H9 (cell line): ENCODE measurements around the gene ZNF577. TPM values are rescaled to one million over a fixed set of nuclear protein-coding genes. Genes with fewer than 3 reads are reported as not detected.
"Not testable (repeated sequence)": the region's sequence is repeated elsewhere in the genome, so short reads cannot be mapped to it uniquely, and the experiment has no call there.

ENCODE experiments used
- DNase-seq: peaks from one replicate; pipeline ENCODE4 v3.0.0-alpha.2; 2017
- H2AFZ ChIP-seq: one replicate; pipeline ENCODE4 v1.6.1; 2013; ENCODE audit warnings: mild to moderate bottlenecking, low read length, control low read depth, moderate library complexity
- H2AK5ac ChIP-seq: 2 replicates; pipeline ENCODE4 v1.6.1; 2013; ENCODE audit warnings: low read length, control low read depth, mixed read lengths; ENCODE audit not compliant: insufficient read length
- H2BK120ac ChIP-seq: one replicate; pipeline ENCODE4 v1.6.1; 2013; ENCODE audit warnings: low read depth, mild to moderate bottlenecking, low read length, control low read depth, inconsistent platforms; ENCODE audit not compliant: poor library complexity, severe bottlenecking
- H2BK12ac ChIP-seq: 2 replicates; pipeline ENCODE4 v1.6.1; 2013; ENCODE audit warnings: low read length, control low read depth, mixed read lengths, low read depth; ENCODE audit not compliant: insufficient read length
- H2BK15ac ChIP-seq: 2 replicates; pipeline ENCODE4 v1.6.1; 2013; ENCODE audit warnings: low read depth, low read length, control low read depth
- H2BK20ac ChIP-seq: one replicate; pipeline ENCODE4 v1.6.1; 2013; ENCODE audit warnings: low read depth, mild to moderate bottlenecking, low read length, control low read depth, inconsistent platforms; ENCODE audit not compliant: poor library complexity, severe bottlenecking
- H2BK5ac ChIP-seq: 2 replicates; pipeline ENCODE4 v1.6.1; 2013; ENCODE audit warnings: low read length, control low read depth, mixed read lengths; ENCODE audit not compliant: insufficient read length
- H3K14ac ChIP-seq: 2 replicates; pipeline ENCODE4 v1.6.1; 2013; ENCODE audit warnings: low read length, control low read depth; ENCODE audit not compliant: insufficient read depth
- H3K18ac ChIP-seq: 2 replicates; pipeline ENCODE4 v1.6.1; 2013; ENCODE audit warnings: low read depth, mild to moderate bottlenecking, mixed read lengths, low read length, control low read depth; ENCODE audit not compliant: insufficient read length
- H3K23ac ChIP-seq: 2 replicates; pipeline ENCODE4 v1.6.1; 2013; ENCODE audit warnings: low read length, control low read depth, mixed read lengths, low read depth; ENCODE audit not compliant: insufficient read length
- H3K23me2 ChIP-seq: 2 replicates; pipeline ENCODE4 v1.6.1; 2013; ENCODE audit warnings: low read depth, mild to moderate bottlenecking, mixed read lengths, low read length, control low read depth; ENCODE audit not compliant: insufficient read length, poor library complexity, severe bottlenecking
- H3K27ac ChIP-seq: 2 replicates; pipeline ENCODE4 v1.5.1; 2013; ENCODE audit warnings: low read length, control low read depth, mixed read lengths, low read depth; ENCODE audit not compliant: insufficient read length
- H3K27me3 ChIP-seq: 2 replicates; pipeline ENCODE4 v1.6.1; 2013; ENCODE audit warnings: low read length, control low read depth, inconsistent platforms; ENCODE audit not compliant: insufficient read depth
- H3K4ac ChIP-seq: 2 replicates; pipeline ENCODE4 v1.6.1; 2013; ENCODE audit warnings: low read depth, mild to moderate bottlenecking, control low read depth, inconsistent platforms, low read length, moderate library complexity
- H3K4me1 ChIP-seq: 2 replicates; pipeline ENCODE4 v1.6.1; 2013; ENCODE audit warnings: low read length, control low read depth, inconsistent platforms; ENCODE audit not compliant: insufficient read depth
- H3K4me2 ChIP-seq: 2 replicates; pipeline ENCODE4 v1.6.1; 2013; ENCODE audit warnings: low read length, control low read depth, mixed read lengths; ENCODE audit not compliant: insufficient read length, insufficient read depth
- H3K56ac ChIP-seq: 2 replicates; pipeline ENCODE4 v1.6.1; 2013; ENCODE audit warnings: low read depth, mild to moderate bottlenecking, mixed read lengths, low read length, control low read depth; ENCODE audit not compliant: insufficient read length
- H3K79me1 ChIP-seq: 2 replicates; pipeline ENCODE4 v1.6.1; 2013; ENCODE audit warnings: low read depth, mild to moderate bottlenecking, moderate library complexity, low read length, control low read depth, inconsistent platforms; ENCODE audit not compliant: insufficient read depth, poor library complexity, severe bottlenecking
- H3K79me2 ChIP-seq: 2 replicates; pipeline ENCODE4 v1.6.1; 2013; ENCODE audit warnings: low read length, control low read depth, inconsistent platforms; ENCODE audit not compliant: insufficient read depth
- H3K9ac ChIP-seq: 2 replicates; pipeline ENCODE4 v1.6.1; 2013; ENCODE audit warnings: low read length, control low read depth, mixed read lengths; ENCODE audit not compliant: insufficient read length; ENCODE audit errors: extremely low read depth
- H3K9me3 ChIP-seq: one replicate; pipeline ENCODE4 v1.6.1; 2013; ENCODE audit warnings: low read depth, low read length, inconsistent platforms; ENCODE audit not compliant: control insufficient read depth
- H3T11ph ChIP-seq: one replicate; pipeline ENCODE4 v1.6.1; 2013; ENCODE audit warnings: mild to moderate bottlenecking, low read length, control low read depth, inconsistent platforms
- H4K20me1 ChIP-seq: one replicate; pipeline ENCODE4 v1.6.1; 2013; ENCODE audit not compliant: control insufficient read depth, insufficient read length, insufficient read depth
- H4K5ac ChIP-seq: 2 replicates; pipeline ENCODE4 v1.6.1; 2013; ENCODE audit warnings: low read depth, mild to moderate bottlenecking, mixed read lengths, low read length, control low read depth; ENCODE audit not compliant: insufficient read length
- H4K8ac ChIP-seq: replicated peaks from 2 replicates; pipeline ENCODE4 v1.6.1; 2013; ENCODE audit warnings: low read length, control low read depth, mixed read lengths, low read depth; ENCODE audit not compliant: insufficient read length
- H4K91ac ChIP-seq: 2 replicates; pipeline ENCODE4 v1.6.1; 2013; ENCODE audit warnings: low read depth, mild to moderate bottlenecking, moderate library complexity, mixed read lengths, low read length, control low read depth; ENCODE audit not compliant: insufficient read length
- H3K27ac Mint-ChIP-seq, 3 experiments: 2 replicates in 2 of 3; 3 replicates in 1 of 3; pipeline ENCODE4 v1.8.0; 2020 to 2021; ENCODE audit warnings: mixed read lengths in 3 of 3, mild to moderate bottlenecking in 1 of 3, moderate library complexity in 1 of 3
- H3K27me3 Mint-ChIP-seq: 2 replicates; pipeline ENCODE4 v1.8.0; 2021; ENCODE audit warnings: low read depth, mild to moderate bottlenecking, moderate library complexity, mixed read lengths
- H3K36me3 Mint-ChIP-seq, 3 experiments: 2 replicates in 2 of 3; 3 replicates in 1 of 3; pipeline ENCODE4 v1.8.0; 2020 to 2021; ENCODE audit warnings: low read depth in 3 of 3, mixed read lengths in 3 of 3; ENCODE audit not compliant: insufficient read depth in 1 of 3
- H3K4me1 Mint-ChIP-seq, 2 experiments: 2 replicates each; pipeline ENCODE4 v1.8.0; 2020; ENCODE audit warnings: mixed read lengths in 2 of 2
- H3K4me3 Mint-ChIP-seq, 2 experiments: 2 replicates in 1 of 2; 3 replicates in 1 of 2; pipeline ENCODE4 v1.8.0; 2020 to 2021; ENCODE audit warnings: mild to moderate bottlenecking in 2 of 2, mixed read lengths in 2 of 2, moderate library complexity in 1 of 2
- H3K9me3 Mint-ChIP-seq, 2 experiments: 2 replicates in 1 of 2; 3 replicates in 1 of 2; pipeline ENCODE4 v1.8.0; 2020; ENCODE audit warnings: mild to moderate bottlenecking in 2 of 2, mixed read lengths in 2 of 2, moderate library complexity in 1 of 2
- WGBS: extraction: QIAGEN DNeasy Blood & Tissue Kit; methylation state at CpG from one replicate; pipeline ENCODE4 v1.1.7; 2013; ENCODE audit warnings: missing lambda C conversion rate, low lambda C conversion rate, mixed read lengths; ENCODE audit not compliant: insufficient read length; ENCODE audit errors: extremely low coverage; 5-methylcytosine and 5-hydroxymethylcytosine counted together
- total RNA-seq: library from RNA; stranded (reverse); gene quantifications from 2 replicates; pipeline ENCODE4 v1.2.1, GENCODE V29; 2021
- TF ChIP-seq, protein P1 (sequence below): fragments of 200-600 bp; sonication (generic); conservative IDR thresholded peaks from 3 replicates; pipeline ENCODE4 v1.8.0; 2021; ENCODE audit warnings: antibody characterized with exemption, mild to moderate bottlenecking

Gene ZNF577
- total RNA-seq, 1 experiment from 2014 or later, result 42.1 TPM

DNA sequence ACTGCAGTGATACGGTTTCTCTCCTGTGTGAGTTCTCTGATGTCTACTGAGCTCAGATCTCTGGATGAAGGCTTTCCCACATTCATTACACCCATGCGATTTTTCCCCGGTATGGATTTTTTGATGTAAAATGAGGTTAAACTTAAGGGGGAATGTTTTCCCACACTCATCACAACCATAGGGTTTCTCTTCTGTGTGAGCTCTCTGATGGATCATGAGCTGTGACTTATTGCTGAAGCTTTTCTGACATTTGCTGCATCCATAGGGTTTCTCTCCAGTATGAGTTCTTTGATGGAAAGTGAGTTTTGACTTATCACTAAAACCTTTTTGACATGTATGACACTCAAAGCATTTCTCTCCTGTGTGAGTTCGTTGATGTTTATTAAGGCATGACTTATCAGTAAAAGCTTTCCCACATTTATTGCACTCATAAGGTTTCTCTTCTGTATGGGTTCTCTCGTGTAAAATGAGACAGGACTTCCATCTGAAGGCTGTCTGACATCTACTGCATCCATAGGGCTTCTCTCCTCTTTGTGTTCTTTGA, 27.6 kb upstream of the ZNF577 start:
- no peak overlapping the region for H4K8ac ChIP-seq
- no CpG with 5 or more reads among the region's 5 CpGs for WGBS
- H2BK5ac ChIP-seq, result no peak overlapping the region
- H3K4me2 ChIP-seq, result no peak overlapping the region
- Mint-ChIP-seq H3K9me3 (peaks cover 87 to 92% of the 10 kb centered on the region in 2 experiments), H3K27ac (no peak overlapping the region), H3K4me1 (peaks cover 2% of the 10 kb centered on the region in 2 experiments; a peak in 2 of 4 replicates), H3K36me3 (peaks cover 15 to 78% (median 56%) of the 10 kb centered on the region in 3 experiments), H3K27me3 (peaks cover 4% of the 10 kb centered on the region; the same call in 1 of the 2 replicates), H3K4me3 (no peak overlapping the region)
- no peak overlapping the region for H4K91ac ChIP-seq
- TF ChIP-seq, protein P1, sequence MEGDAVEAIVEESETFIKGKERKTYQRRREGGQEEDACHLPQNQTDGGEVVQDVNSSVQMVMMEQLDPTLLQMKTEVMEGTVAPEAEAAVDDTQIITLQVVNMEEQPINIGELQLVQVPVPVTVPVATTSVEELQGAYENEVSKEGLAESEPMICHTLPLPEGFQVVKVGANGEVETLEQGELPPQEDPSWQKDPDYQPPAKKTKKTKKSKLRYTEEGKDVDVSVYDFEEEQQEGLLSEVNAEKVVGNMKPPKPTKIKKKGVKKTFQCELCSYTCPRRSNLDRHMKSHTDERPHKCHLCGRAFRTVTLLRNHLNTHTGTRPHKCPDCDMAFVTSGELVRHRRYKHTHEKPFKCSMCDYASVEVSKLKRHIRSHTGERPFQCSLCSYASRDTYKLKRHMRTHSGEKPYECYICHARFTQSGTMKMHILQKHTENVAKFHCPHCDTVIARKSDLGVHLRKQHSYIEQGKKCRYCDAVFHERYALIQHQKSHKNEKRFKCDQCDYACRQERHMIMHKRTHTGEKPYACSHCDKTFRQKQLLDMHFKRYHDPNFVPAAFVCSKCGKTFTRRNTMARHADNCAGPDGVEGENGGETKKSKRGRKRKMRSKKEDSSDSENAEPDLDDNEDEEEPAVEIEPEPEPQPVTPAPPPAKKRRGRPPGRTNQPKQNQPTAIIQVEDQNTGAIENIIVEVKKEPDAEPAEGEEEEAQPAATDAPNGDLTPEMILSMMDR, result no peak
- no peaks in the 10 kb centered on the region for H3K79me1 ChIP-seq
- no peak overlapping the region for H2BK15ac ChIP-seq
- no peak overlapping the region for H3T11ph ChIP-seq
- no peaks in the 10 kb centered on the region for H3K27me3 ChIP-seq
- no peak overlapping the region for H3K14ac ChIP-seq
- H2BK20ac ChIP-seq, result no peak overlapping the region
- H3K79me2 ChIP-seq, result no peaks in the 10 kb centered on the region
- no peaks in the 10 kb centered on the region for H3K23me2 ChIP-seq
- no peaks in the 10 kb centered on the region for H3K4me1 ChIP-seq
- H2BK120ac ChIP-seq, result no peak overlapping the region
- no peak overlapping the region for H2BK12ac ChIP-seq
- H3K4ac ChIP-seq, result no peak overlapping the region
- H3K9ac ChIP-seq, result no peak overlapping the region
- no peak overlapping the region for H2AK5ac ChIP-seq
- no peak for DNase-seq
- no peak overlapping the region for H2AFZ ChIP-seq
- H4K20me1 ChIP-seq, result no peaks in the 10 kb centered on the region
- H3K9me3 ChIP-seq, result peaks cover 83% of the 10 kb centered on the region
- no peak overlapping the region for H3K18ac ChIP-seq
- H3K27ac ChIP-seq, result no peak overlapping the region
- H3K23ac ChIP-seq, result no peak overlapping the region
- H3K56ac ChIP-seq, result no peak overlapping the region
- H4K5ac ChIP-seq, result no peak overlapping the region

DNA sequence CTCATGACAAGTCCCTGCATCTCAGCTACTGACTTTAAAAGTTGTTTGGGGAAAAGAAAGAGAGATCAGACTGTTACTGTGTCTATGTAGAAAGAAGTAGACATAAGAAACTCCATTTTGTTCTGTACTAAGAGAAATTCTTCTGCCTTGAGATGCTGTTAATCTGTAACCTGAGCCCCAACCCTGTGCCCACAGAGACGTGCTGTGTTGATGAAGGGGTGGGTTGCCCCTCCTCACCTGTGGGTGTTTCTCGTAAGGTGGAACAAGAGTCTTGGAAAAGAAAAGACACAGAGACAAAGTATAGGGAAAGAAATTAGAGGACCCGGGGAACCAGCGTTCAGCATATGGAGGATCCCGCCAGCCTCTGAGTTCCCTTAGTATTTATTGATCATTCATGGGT, 20.2 kb upstream of the ZNF577 start:
- Histone ChIP-seq H3K27ac (peak overlapping the region; percentile 94), H2BK5ac (peak overlapping the region; percentile 58), H3K79me2 (peaks cover 18% of the 10 kb centered on the region), H3K9me3 (peaks cover 21% of the 10 kb centered on the region), H4K5ac (peak overlapping the region; percentile 10), H3K4me2 (peak overlapping the region; percentile 51), H3K23me2 (peaks cover 20% of the 10 kb centered on the region), H3K4me1 (peaks cover 12% of the 10 kb centered on the region; the same call in 1 of the 2 replicates), H3K9ac (peak overlapping the region; percentile 5)
- Mint-ChIP-seq H3K27ac (peak overlapping the region in 2 of 3 experiments; percentile 98 to 99; a peak in 4 of 7 replicates), H3K36me3 (peaks cover 40 to 51% (median 41%) of the 10 kb centered on the region in 3 experiments), H3K4me1 (peaks cover 50 to 55% of the 10 kb centered on the region in 2 experiments), H3K9me3 (peaks cover 53 to 84% of the 10 kb centered on the region in 2 experiments), H3K4me3 (peak overlapping the region; percentile 42 to 98; a peak in 3 of 5 replicates)
- not testable (repeated sequence) for H2BK12ac ChIP-seq, H3K79me1 ChIP-seq, H3K56ac ChIP-seq, H2AFZ ChIP-seq, H3K4ac ChIP-seq, H4K8ac ChIP-seq, H4K20me1 ChIP-seq, H3K27me3 ChIP-seq, H3K14ac ChIP-seq, H4K91ac ChIP-seq, H2BK15ac ChIP-seq, DNase-seq, H3K18ac ChIP-seq, H2BK120ac ChIP-seq, H3K23ac ChIP-seq, H2BK20ac ChIP-seq, H2AK5ac ChIP-seq, H3T11ph ChIP-seq, H3K27me3 Mint-ChIP-seq
- WGBS, result no CpG with 5 or more reads among the region's 5 CpGs
